Brain microvascular endothelial cell (primary cell): Measurements from ENCODE around the gene IMMP2L.

Experiments
- DNase-seq: peaks from one replicate; pipeline ENCODE4 v3.0.0-alpha.2; 2020
- H3K27ac ChIP-seq: fragments of 250-450 bp; sonication (Bioruptor Pico); 2 replicates; pipeline ENCODE4 v1.5.1; 2020; ENCODE audit warnings: mild to moderate bottlenecking, moderate library complexity
- H3K27me3 ChIP-seq: fragments of 250-450 bp; sonication (Bioruptor Pico); replicated peaks from 2 replicates; pipeline ENCODE4 v1.5.1; 2020; ENCODE audit warnings: mild to moderate bottlenecking
- H3K36me3 ChIP-seq: fragments of 250-450 bp; sonication (Bioruptor Pico); replicated peaks from 2 replicates; pipeline ENCODE4 v1.5.1; 2020; ENCODE audit warnings: mild to moderate bottlenecking
- H3K4me3 ChIP-seq: 2 replicates; pipeline ENCODE4 v1.5.1; 2011; ENCODE audit warnings: low read depth, mild to moderate bottlenecking, control low read depth, low read length, moderate library complexity
- in situ Hi-C: cut with HindIII; loops from 2 replicates; pipeline ENCODE4 v1.10.0; 2017; ENCODE audit warnings: low sequenced_read_pairs, low pct_ligation_motif_present
- TF ChIP-seq, protein P1 (sequence below): IDR thresholded peaks from 2 replicates; pipeline ENCODE4 v1.5.1; 2011; ENCODE audit warnings: low read depth, mild to moderate bottlenecking, moderate library complexity, low read length, control low read depth, inconsistent platforms; ENCODE audit errors: missing control alignments

Gene IMMP2L

DNA sequence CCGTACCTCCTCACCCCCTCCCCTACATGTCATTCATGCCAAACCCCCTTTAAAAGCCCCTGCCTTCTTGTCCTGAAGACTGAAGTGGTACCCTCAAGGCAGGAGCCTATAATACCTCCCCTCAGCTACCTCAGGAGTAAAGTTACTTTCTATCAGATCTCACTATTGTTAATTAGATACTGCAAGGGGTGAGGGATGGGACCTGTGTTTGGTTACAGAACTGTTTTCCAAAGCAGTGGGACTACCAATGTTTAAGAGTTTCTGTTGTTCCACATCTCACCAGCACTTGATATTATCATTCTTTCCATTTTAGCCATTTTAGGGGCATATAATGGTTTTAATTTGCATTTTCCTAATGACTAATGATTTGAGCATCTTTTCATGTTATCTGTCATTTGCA, 668.2 kb downstream of the IMMP2L start:
- H3K4me3 ChIP-seq = no peak overlapping the region
- H3K27ac ChIP-seq = no peak overlapping the region
- no peaks in the 10 kb centered on the region for H3K27me3 ChIP-seq
- TF ChIP-seq, protein P1, sequence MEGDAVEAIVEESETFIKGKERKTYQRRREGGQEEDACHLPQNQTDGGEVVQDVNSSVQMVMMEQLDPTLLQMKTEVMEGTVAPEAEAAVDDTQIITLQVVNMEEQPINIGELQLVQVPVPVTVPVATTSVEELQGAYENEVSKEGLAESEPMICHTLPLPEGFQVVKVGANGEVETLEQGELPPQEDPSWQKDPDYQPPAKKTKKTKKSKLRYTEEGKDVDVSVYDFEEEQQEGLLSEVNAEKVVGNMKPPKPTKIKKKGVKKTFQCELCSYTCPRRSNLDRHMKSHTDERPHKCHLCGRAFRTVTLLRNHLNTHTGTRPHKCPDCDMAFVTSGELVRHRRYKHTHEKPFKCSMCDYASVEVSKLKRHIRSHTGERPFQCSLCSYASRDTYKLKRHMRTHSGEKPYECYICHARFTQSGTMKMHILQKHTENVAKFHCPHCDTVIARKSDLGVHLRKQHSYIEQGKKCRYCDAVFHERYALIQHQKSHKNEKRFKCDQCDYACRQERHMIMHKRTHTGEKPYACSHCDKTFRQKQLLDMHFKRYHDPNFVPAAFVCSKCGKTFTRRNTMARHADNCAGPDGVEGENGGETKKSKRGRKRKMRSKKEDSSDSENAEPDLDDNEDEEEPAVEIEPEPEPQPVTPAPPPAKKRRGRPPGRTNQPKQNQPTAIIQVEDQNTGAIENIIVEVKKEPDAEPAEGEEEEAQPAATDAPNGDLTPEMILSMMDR = no peak
- H3K36me3 ChIP-seq = no peaks in the 10 kb centered on the region
- in situ Hi-C loops = no loop called here
- DNase-seq = no peak

DNA sequence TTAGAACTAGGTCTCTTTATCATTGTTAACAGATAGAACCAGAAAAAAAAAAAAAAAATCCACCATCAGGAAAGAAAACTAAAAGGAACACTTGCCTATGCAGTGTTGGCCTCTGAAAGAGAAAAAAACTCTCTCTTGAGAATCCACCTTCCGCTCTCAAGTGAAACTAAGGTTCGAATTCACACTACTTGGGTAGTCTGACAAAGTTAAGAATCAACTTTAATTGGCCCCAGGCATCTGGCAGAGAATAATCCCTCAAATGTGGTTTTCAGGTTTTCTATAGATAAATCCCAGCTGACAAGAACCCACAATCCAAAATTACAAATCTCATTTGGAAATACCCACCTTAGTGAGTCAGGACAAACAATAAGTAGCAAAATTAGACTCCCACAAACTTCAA, 671.1 kb downstream of the IMMP2L start:
- in situ Hi-C loops = no loop called here
- no peaks in the 10 kb centered on the region for H3K36me3 ChIP-seq
- no peak for DNase-seq
- no peaks in the 10 kb centered on the region for H3K27me3 ChIP-seq
- H3K4me3 ChIP-seq = no peak overlapping the region
- TF ChIP-seq, protein P1 = no peak
- no peak overlapping the region for H3K27ac ChIP-seq

DNA sequence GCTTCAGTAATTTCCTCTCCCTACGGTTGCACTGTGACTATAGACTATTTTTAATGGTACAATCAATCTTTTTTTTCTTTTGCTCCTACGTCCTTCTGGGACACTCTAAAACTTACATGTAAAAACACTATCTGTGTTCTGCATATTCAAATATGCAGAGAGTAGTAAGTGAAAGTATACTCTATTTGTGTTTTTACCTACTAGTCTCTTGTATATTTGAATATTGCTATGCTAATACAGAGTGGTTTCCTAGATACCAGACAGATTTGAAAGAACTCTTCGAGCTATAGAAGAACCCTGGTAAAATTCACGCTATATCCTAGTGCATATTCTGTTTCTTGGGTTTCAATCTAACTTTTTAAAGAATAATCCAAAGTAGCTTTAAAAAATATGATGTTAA, 672.2 kb downstream of the IMMP2L start:
- Histone ChIP-seq H3K4me3 (no peak overlapping the region), H3K27ac (no peak overlapping the region), H3K36me3 (no peaks in the 10 kb centered on the region), H3K27me3 (no peaks in the 10 kb centered on the region)
- in situ Hi-C loops = no loop called here
- no peak for DNase-seq
- TF ChIP-seq, protein P1 = no peak

DNA sequence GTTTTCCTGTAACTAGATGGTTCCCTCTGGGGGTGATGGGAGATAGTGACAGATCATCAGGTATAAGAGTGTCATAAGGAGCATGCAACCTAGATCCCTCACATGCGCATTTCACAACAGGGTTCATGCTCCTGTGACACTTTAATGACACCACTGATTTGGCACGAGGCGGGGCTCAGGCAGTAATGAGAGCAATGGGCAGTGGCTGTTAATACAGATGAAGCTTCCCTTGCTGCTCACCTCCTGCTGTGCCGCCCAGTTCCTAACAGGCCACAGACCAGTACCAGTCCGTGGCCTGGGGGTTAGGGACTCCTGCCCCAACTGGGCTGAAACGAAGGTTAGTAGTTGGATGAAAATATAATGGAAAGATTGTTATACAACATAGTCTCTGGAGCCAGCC, 673.0 kb downstream of the IMMP2L start:
- TF ChIP-seq, protein P1 = no peak
- no peak overlapping the region for H3K4me3 ChIP-seq
- H3K27ac ChIP-seq = no peak overlapping the region
- H3K36me3 ChIP-seq = no peaks in the 10 kb centered on the region
- in situ Hi-C loops = no loop called here
- no peak for DNase-seq
- H3K27me3 ChIP-seq = no peaks in the 10 kb centered on the region

DNA sequence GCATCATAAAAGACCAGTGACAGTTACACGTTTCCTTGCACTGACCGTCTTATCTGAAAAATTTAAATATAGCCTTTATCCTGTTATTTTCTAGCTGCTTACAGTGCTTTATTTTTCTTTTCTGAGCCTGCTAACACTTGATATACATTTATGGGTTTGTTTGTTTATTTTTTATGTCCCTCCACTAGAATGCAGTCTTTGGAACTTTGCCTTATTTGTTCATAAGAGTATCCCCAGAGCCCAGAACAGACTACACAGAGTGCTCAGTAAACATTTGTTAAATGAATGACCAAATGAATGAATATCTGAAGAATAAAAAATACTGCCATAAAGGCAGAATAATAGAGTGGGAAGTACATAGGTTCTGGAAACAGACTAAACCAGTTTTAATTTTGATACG, 673.7 kb downstream of the IMMP2L start:
- no peaks in the 10 kb centered on the region for H3K27me3 ChIP-seq

DNA sequence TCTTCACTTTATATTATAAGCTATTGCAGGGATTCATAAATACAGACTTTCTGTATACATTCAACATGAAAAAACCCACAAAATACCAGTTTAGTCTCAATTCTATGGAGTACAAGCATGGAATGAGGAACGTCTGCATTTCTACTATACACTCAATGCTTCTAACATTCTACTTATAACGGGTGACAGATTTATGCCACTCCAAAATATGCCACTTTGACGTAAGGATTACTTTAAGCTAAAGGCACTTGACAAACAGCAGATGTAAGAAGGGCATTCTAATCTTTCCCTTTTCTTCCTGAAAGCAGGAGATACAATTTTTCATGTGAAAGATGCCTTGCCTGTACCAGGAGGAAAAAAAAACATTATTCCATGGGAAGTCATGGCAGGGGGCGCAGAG, 676.8 kb downstream of the IMMP2L start:
- TF ChIP-seq, protein P1 = no peak
- H3K36me3 ChIP-seq = no peaks in the 10 kb centered on the region
- in situ Hi-C loops = no loop called here
- no peaks in the 10 kb centered on the region for H3K27me3 ChIP-seq
- DNase-seq = no peak
- no peak overlapping the region for H3K27ac ChIP-seq
- no peak overlapping the region for H3K4me3 ChIP-seq

More for the DNA sequence above, 673.7 kb downstream of the IMMP2L start:
- no peak overlapping the region for H3K4me3 ChIP-seq
- no peak overlapping the region for H3K27ac ChIP-seq
- H3K36me3 ChIP-seq = no peaks in the 10 kb centered on the region
- no peak for DNase-seq
- TF ChIP-seq, protein P1 = no peak
- in situ Hi-C loops = no loop called here
